ENCODE data around the gene AADACL4.
"Not testable (repeated sequence)": the region's sequence is repeated elsewhere in the genome, so short reads cannot be mapped to it uniquely, and the experiment has no call there.

AADACL4 gene

GRCh38 chr1:12657885-12658512 lies 14.1 kb downstream of the AADACL4 start:
- not testable (repeated sequence) for H4K91ac ChIP-seq (ENCODE audit: low read length); H3K14ac ChIP-seq (ENCODE audit: low read length in 2 of 2); H2BK12ac ChIP-seq (ENCODE audit: low read length in 2 of 2); H3K9ac ChIP-seq (ENCODE audit: low read length); DNase-seq; H3K27me3 ChIP-seq (ENCODE audit: control insufficient read depth in 1 of 2, insufficient read depth in 1 of 2, low read length in 2 of 2); H2BK5ac ChIP-seq (ENCODE audit: low read depth, low read length, poor library complexity, severe bottlenecking); H4K8ac ChIP-seq (ENCODE audit: low read length); H3K23ac ChIP-seq (ENCODE audit: low read length in 2 of 2); H3K18ac ChIP-seq (ENCODE audit: low read depth in 1 of 2, low read length in 2 of 2); H3K36me3 ChIP-seq (ENCODE audit: control insufficient read depth in 1 of 2, insufficient read depth in 2 of 2, low read depth in 1 of 2, low read length in 2 of 2); H3K27ac ChIP-seq (ENCODE audit: low read length, poor library complexity, severe bottlenecking); H3K4me2 ChIP-seq (ENCODE audit: low read length, poor library complexity, severe bottlenecking); H2BK15ac ChIP-seq (ENCODE audit: low read depth, poor library complexity, severe bottlenecking); H3K9me3 ChIP-seq (ENCODE audit: control insufficient read depth, low read length); H3K79me1 ChIP-seq (replicated peaks; ENCODE audit: low read length, poor library complexity, severe bottlenecking); H3K4ac ChIP-seq (ENCODE audit: low read depth in 1 of 2, low read length in 2 of 2); H3K4me3 ChIP-seq (ENCODE audit: insufficient read depth in 1 of 2, low read depth in 1 of 2, low read length in 2 of 2); H3K4me1 ChIP-seq (ENCODE audit: control insufficient read depth, insufficient read depth, low read depth, low read length); H2BK120ac ChIP-seq (ENCODE audit: low read depth, low read length); H2AFZ ChIP-seq (ENCODE audit: low read depth, low read length); H2AK5ac ChIP-seq (ENCODE audit: low read length, severe bottlenecking)
- 83% methylated on average over 8 of the region's 9 CpGs for WGBS

- Histone ChIP-seq H3K4me3 (ENCODE audit: insufficient read depth in 1 of 2, low read depth in 1 of 2, low read length in 2 of 2) (peak overlapping the region in 1 of 2 experiments; percentile 43), H2BK120ac (ENCODE audit: low read depth, low read length) (no peak overlapping the region), H2BK12ac (ENCODE audit: low read length in 2 of 2) (no peak overlapping the region), H3K36me3 (ENCODE audit: control insufficient read depth in 1 of 2, insufficient read depth in 2 of 2, low read depth in 1 of 2, low read length in 2 of 2) (no peaks in the 10 kb centered on the region), H3K14ac (ENCODE audit: low read length in 2 of 2) (no peak overlapping the region), H3K18ac (ENCODE audit: low read depth in 1 of 2, low read length in 2 of 2) (no peak overlapping the region), H2AK5ac (ENCODE audit: low read length, severe bottlenecking) (no peak overlapping the region), H3K9ac (ENCODE audit: low read length) (peak overlapping the region; percentile 14), H3K23ac (ENCODE audit: low read length in 2 of 2) (no peak overlapping the region), H3K27me3 (ENCODE audit: control insufficient read depth in 1 of 2, insufficient read depth in 1 of 2, low read length in 2 of 2) (no peaks in the 10 kb centered on the region), H3K4me2 (ENCODE audit: low read length, poor library complexity, severe bottlenecking) (peak overlapping the region; percentile 8), H3K4me1 (ENCODE audit: control insufficient read depth, insufficient read depth, low read depth, low read length) (no peaks in the 10 kb centered on the region), H3K27ac (ENCODE audit: low read length, poor library complexity, severe bottlenecking) (no peak overlapping the region), H2BK5ac (ENCODE audit: low read depth, low read length, poor library complexity, severe bottlenecking) (no peak overlapping the region), H3K4ac (ENCODE audit: low read depth in 1 of 2, low read length in 2 of 2) (no peak overlapping the region), H3K79me1 (replicated peaks; ENCODE audit: low read length, poor library complexity, severe bottlenecking) (no peaks in the 10 kb centered on the region), H2BK15ac (ENCODE audit: low read depth, poor library complexity, severe bottlenecking) (no peak overlapping the region), H4K91ac (ENCODE audit: low read length) (no peak overlapping the region), H2AFZ (ENCODE audit: low read depth, low read length) (no peak overlapping the region), H3K9me3 (ENCODE audit: control insufficient read depth, low read length) (peaks cover 7% of the 10 kb centered on the region), H4K8ac (ENCODE audit: low read length) (no peak overlapping the region)
- 50% methylated on average over 20 of the region's 23 CpGs for WGBS
- DNase-seq = peak; percentile 73
These were observed 14.9 kb downstream of the AADACL4 start for GRCh38 chr1:12658531-12659453.

- Histone ChIP-seq H3K36me3 (ENCODE audit: control insufficient read depth in 1 of 2, insufficient read depth in 2 of 2, low read depth in 1 of 2, low read length in 2 of 2) (no peaks in the 10 kb centered on the region), H3K27me3 (ENCODE audit: control insufficient read depth in 1 of 2, insufficient read depth in 1 of 2, low read length in 2 of 2) (no peaks in the 10 kb centered on the region), H3K9ac (ENCODE audit: low read length) (no peak overlapping the region), H3K23ac (ENCODE audit: low read length in 2 of 2) (no peak overlapping the region), H2BK120ac (ENCODE audit: low read depth, low read length) (no peak overlapping the region), H2AK5ac (ENCODE audit: low read length, severe bottlenecking) (no peak overlapping the region), H3K9me3 (ENCODE audit: control insufficient read depth, low read length) (peaks cover 7% of the 10 kb centered on the region), H3K4ac (ENCODE audit: low read depth in 1 of 2, low read length in 2 of 2) (no peak overlapping the region), H2BK15ac (ENCODE audit: low read depth, poor library complexity, severe bottlenecking) (no peak overlapping the region), H3K79me1 (replicated peaks; ENCODE audit: low read length, poor library complexity, severe bottlenecking) (no peaks in the 10 kb centered on the region), H4K8ac (ENCODE audit: low read length) (no peak overlapping the region), H3K14ac (ENCODE audit: low read length in 2 of 2) (no peak overlapping the region), H3K18ac (ENCODE audit: low read depth in 1 of 2, low read length in 2 of 2) (no peak overlapping the region), H2BK12ac (ENCODE audit: low read length in 2 of 2) (no peak overlapping the region), H3K27ac (ENCODE audit: low read length, poor library complexity, severe bottlenecking) (no peak overlapping the region), H3K4me1 (ENCODE audit: control insufficient read depth, insufficient read depth, low read depth, low read length) (no peaks in the 10 kb centered on the region), H3K4me3 (ENCODE audit: insufficient read depth in 1 of 2, low read depth in 1 of 2, low read length in 2 of 2) (no peak overlapping the region), H4K91ac (ENCODE audit: low read length) (no peak overlapping the region), H2AFZ (ENCODE audit: low read depth, low read length) (no peak overlapping the region), H2BK5ac (ENCODE audit: low read depth, low read length, poor library complexity, severe bottlenecking) (no peak overlapping the region), H3K4me2 (ENCODE audit: low read length, poor library complexity, severe bottlenecking) (no peak overlapping the region)
- DNase-seq = no peak
- WGBS = 92% methylated on average over 5 of the region's 6 CpGs
These were observed 17.8 kb downstream of the AADACL4 start for GRCh38 chr1:12661606-12662219.

- Histone ChIP-seq H2BK15ac (ENCODE audit: low read depth, poor library complexity, severe bottlenecking) (no peak overlapping the region), H2AK5ac (ENCODE audit: low read length, severe bottlenecking) (no peak overlapping the region), H3K4me1 (ENCODE audit: control insufficient read depth, insufficient read depth, low read depth, low read length) (no peaks in the 10 kb centered on the region), H3K14ac (ENCODE audit: low read length in 2 of 2) (no peak overlapping the region), H2AFZ (ENCODE audit: low read depth, low read length) (no peak overlapping the region), H2BK12ac (ENCODE audit: low read length in 2 of 2) (no peak overlapping the region), H3K18ac (ENCODE audit: low read depth in 1 of 2, low read length in 2 of 2) (no peak overlapping the region), H3K4me3 (ENCODE audit: insufficient read depth in 1 of 2, low read depth in 1 of 2, low read length in 2 of 2) (no peak overlapping the region), H4K91ac (ENCODE audit: low read length) (no peak overlapping the region), H3K9me3 (ENCODE audit: control insufficient read depth, low read length) (peaks cover 7% of the 10 kb centered on the region), H3K4ac (ENCODE audit: low read depth in 1 of 2, low read length in 2 of 2) (no peak overlapping the region), H3K9ac (ENCODE audit: low read length) (no peak overlapping the region), H4K8ac (ENCODE audit: low read length) (no peak overlapping the region), H3K23ac (ENCODE audit: low read length in 2 of 2) (no peak overlapping the region), H2BK120ac (ENCODE audit: low read depth, low read length) (no peak overlapping the region), H3K79me1 (replicated peaks; ENCODE audit: low read length, poor library complexity, severe bottlenecking) (no peaks in the 10 kb centered on the region), H3K27me3 (ENCODE audit: control insufficient read depth in 1 of 2, insufficient read depth in 1 of 2, low read length in 2 of 2) (no peaks in the 10 kb centered on the region), H3K36me3 (ENCODE audit: control insufficient read depth in 1 of 2, insufficient read depth in 2 of 2, low read depth in 1 of 2, low read length in 2 of 2) (no peaks in the 10 kb centered on the region), H3K27ac (ENCODE audit: low read length, poor library complexity, severe bottlenecking) (no peak overlapping the region), H2BK5ac (ENCODE audit: low read depth, low read length, poor library complexity, severe bottlenecking) (no peak overlapping the region), H3K4me2 (ENCODE audit: low read length, poor library complexity, severe bottlenecking) (no peak overlapping the region)
- no peak for DNase-seq
- WGBS = 75% methylated on average over 1 of the region's 1 CpG
These were observed 18.7 kb downstream of the AADACL4 start for GRCh38 chr1:12662556-12662955.

Data from mesenchymal stem cell (in vitro differentiated cells and primary cell).